Measurements from ENCODE around the gene TENM4.

TENM4 gene

DNA sequence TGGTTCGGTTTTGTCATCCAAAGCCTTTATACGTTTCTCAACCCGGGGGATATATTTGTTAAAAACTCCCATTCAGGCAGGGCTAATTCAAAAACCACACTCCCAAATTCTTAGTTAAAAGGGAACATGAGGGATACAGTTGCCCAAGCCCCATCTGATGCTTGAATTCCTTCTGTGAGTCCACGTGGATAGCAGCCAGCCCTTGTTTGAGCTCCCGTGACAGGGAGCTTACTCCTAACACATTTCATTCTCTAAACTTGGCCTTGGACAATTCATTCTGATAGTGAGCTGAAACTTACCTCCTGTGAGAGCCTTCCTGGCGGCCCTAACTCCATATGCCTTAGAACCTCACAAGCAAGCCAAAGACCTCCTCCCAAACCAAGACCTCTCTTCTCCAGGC lies 357.5 kb downstream of the TENM4 start:
- TF ChIP-seq, protein P1, sequence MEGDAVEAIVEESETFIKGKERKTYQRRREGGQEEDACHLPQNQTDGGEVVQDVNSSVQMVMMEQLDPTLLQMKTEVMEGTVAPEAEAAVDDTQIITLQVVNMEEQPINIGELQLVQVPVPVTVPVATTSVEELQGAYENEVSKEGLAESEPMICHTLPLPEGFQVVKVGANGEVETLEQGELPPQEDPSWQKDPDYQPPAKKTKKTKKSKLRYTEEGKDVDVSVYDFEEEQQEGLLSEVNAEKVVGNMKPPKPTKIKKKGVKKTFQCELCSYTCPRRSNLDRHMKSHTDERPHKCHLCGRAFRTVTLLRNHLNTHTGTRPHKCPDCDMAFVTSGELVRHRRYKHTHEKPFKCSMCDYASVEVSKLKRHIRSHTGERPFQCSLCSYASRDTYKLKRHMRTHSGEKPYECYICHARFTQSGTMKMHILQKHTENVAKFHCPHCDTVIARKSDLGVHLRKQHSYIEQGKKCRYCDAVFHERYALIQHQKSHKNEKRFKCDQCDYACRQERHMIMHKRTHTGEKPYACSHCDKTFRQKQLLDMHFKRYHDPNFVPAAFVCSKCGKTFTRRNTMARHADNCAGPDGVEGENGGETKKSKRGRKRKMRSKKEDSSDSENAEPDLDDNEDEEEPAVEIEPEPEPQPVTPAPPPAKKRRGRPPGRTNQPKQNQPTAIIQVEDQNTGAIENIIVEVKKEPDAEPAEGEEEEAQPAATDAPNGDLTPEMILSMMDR (IDR thresholded peaks at IDR 0.05) = no peak
- Mint-ChIP-seq H3K27me3 (ENCODE audit: low read depth, poor library complexity) (no peaks in the 10 kb centered on the region), H3K36me3 (ENCODE audit: low read depth) (no peaks in the 10 kb centered on the region), H3K27ac (peak overlapping the region; percentile 92), H3K4me3 (no peak overlapping the region), H3K9me3 (no peaks in the 10 kb centered on the region), H3K4me1 (peaks cover 84% of the 10 kb centered on the region)
- no peak for DNase-seq

DNA sequence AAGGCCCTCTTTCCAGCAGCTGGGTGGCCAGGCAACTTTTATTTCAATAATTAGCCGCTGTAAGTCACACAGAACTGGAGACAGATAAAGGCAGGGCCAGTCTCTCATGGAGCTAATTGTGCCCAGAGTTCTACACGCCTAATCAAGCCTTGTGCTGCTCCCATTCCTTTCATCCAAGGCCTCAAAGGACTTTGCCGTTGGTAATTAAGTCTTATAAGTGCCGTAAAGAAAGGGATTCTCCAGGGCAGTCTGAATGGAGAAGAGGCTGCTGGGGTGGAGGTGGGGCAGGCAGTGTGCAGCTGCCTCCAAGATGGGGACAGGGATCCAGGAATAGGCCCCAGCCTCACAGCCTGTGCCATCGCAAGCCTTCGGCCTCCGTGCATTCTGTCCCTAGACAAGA lies 357.9 kb downstream of the TENM4 start:
- H3K36me3 Mint-ChIP-seq (ENCODE audit: low read depth) = no peaks in the 10 kb centered on the region
- no peak for DNase-seq
- TF ChIP-seq, protein P1 (IDR thresholded peaks at IDR 0.05) = no peak
- H3K27ac Mint-ChIP-seq = peak overlapping the region; percentile 66
- H3K9me3 Mint-ChIP-seq = no peaks in the 10 kb centered on the region
- peaks cover 84% of the 10 kb centered on the region for H3K4me1 Mint-ChIP-seq
- no peaks in the 10 kb centered on the region for H3K27me3 Mint-ChIP-seq (ENCODE audit: low read depth, poor library complexity)
- H3K4me3 Mint-ChIP-seq = no peak overlapping the region

DNA sequence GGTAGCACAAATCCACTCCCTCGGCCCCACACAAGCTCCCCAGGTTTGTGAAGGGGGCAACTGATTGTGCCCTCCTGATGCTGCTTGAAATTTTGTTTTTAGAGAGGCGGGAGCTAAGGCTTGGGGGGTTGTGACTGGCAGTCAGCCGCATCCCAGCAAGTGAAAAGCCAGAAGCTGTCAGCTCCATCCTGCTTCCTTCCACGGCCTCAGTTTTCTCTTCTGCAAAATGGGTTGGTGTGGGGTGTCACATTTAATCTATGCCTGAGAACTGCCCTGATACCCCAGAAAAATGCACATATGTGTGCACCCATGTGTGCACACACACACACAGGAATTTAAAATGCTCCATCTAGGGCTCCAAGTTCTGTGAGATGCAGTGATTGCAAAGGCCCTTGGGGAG lies 358.6 kb downstream of the TENM4 start:
- no peaks in the 10 kb centered on the region for H3K9me3 Mint-ChIP-seq
- no peak for DNase-seq
- H3K36me3 Mint-ChIP-seq (ENCODE audit: low read depth) = no peaks in the 10 kb centered on the region

DNA sequence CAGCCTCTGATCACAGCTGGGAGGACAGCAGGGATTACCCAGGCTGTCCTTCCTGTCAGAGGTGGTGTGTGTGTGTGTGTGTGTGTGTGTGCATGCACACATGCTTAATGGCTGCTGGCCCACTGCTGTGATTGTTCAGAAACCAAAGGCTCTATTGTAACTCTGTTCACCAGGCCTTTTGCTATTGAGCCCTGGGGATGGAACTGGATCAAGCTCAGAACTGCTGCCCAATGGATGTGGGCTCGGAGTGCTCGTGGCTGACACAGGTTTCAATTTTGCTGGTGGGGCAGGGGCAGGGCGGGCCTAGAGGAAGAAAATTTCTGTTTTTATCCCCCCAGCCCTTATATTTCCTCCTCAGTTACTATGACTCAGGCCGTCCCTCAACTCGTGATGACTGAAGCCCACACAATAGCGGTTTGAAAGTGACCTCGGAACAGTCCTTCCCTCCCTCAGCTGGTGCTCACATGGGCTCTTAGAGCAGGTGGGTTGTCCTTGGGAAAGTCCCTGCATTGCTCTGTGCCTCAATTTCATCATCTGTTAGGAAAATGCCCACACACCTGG lies 359.3 kb downstream of the TENM4 start:
- no peak for DNase-seq
- TF ChIP-seq, protein P1 (IDR thresholded peaks at IDR 0.05) = no peak

More for the DNA sequence above, 358.6 kb downstream of the TENM4 start:
- Mint-ChIP-seq H3K4me3 (no peak overlapping the region), H3K27ac (peak overlapping the region; percentile 54), H3K27me3 (ENCODE audit: low read depth, poor library complexity) (no peaks in the 10 kb centered on the region), H3K4me1 (peaks cover 84% of the 10 kb centered on the region)
- TF ChIP-seq, protein P1 (IDR thresholded peaks at IDR 0.05) = no peak

DNA sequence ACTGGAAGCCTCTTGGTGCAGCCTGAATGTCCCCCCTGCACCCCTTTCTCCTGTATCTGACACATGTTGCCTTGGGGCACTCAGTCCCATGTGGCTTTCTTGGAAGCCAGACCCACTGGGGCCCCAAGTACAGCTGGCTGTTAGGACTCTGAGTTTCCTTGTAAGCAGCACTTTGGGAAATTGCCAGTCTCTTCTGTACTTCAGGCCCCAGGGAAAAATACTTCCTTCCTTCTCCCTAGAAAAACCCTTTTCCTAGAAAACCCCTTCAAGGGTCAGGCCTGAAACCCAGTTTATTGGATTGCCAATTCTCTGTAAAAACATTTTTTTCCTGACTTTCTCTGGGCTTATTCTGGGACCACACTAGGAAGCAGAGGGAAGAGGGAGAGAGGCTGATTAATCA lies 360.3 kb downstream of the TENM4 start:
- H3K36me3 Mint-ChIP-seq (ENCODE audit: low read depth) = peaks cover 15% of the 10 kb centered on the region
- peaks cover 74% of the 10 kb centered on the region for H3K4me1 Mint-ChIP-seq
- H3K27ac Mint-ChIP-seq = peak overlapping the region; percentile 98
- TF ChIP-seq, protein P1 (IDR thresholded peaks at IDR 0.05) = no peak
- peaks cover 14% of the 10 kb centered on the region for H3K9me3 Mint-ChIP-seq
- no peak overlapping the region for H3K4me3 Mint-ChIP-seq
- DNase-seq = no peak
- peaks cover 4% of the 10 kb centered on the region for H3K27me3 Mint-ChIP-seq (ENCODE audit: low read depth, poor library complexity)

More for the DNA sequence above, 359.3 kb downstream of the TENM4 start:
- no peaks in the 10 kb centered on the region for H3K27me3 Mint-ChIP-seq (ENCODE audit: low read depth, poor library complexity)
- peak overlapping the region; percentile 98 for H3K27ac Mint-ChIP-seq
- H3K4me3 Mint-ChIP-seq = no peak overlapping the region
- H3K4me1 Mint-ChIP-seq = peaks cover 84% of the 10 kb centered on the region
- H3K36me3 Mint-ChIP-seq (ENCODE audit: low read depth) = peaks cover 5% of the 10 kb centered on the region
- H3K9me3 Mint-ChIP-seq = peaks cover 4% of the 10 kb centered on the region

DNA sequence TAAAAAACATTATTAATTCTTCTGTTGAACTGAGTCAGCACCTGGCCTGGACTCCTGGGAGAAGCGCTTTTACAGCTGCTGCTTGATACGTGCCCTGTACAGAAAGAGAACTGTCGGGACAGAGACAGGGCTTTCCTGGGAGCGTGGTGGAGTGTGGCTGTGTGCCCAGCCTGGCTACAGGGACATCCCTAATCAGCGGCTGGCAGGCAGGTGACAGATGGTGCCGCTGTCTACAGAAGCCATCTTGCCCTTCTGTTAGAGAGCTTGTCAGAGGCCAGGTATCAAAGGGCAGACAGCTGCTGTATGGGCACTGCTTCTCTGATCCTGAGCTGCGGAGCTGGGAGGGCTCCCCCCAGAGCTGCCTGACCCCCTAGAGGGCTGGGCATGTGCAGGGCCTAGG lies 361.8 kb downstream of the TENM4 start:
- peak overlapping the region; percentile 19 for H3K27ac Mint-ChIP-seq
- peaks cover 81% of the 10 kb centered on the region for H3K4me1 Mint-ChIP-seq
- TF ChIP-seq, protein P1 (IDR thresholded peaks at IDR 0.05) = no peak
- peaks cover 4% of the 10 kb centered on the region for H3K27me3 Mint-ChIP-seq (ENCODE audit: low read depth, poor library complexity)
- peaks cover 14% of the 10 kb centered on the region for H3K9me3 Mint-ChIP-seq
- peaks cover 19% of the 10 kb centered on the region for H3K36me3 Mint-ChIP-seq (ENCODE audit: low read depth)
- DNase-seq = no peak
- H3K4me3 Mint-ChIP-seq = no peak overlapping the region

Data from nephron progenitor cell (in vitro differentiated cells).